HCT116 (cell line): ENCODE measurements around the gene DNAJB8.

Experiments used
- CTCF ChIP-seq, 3 experiments: fragments of 200-600 bp in 1 of 3; sonication (generic) in 1 of 3; IDR thresholded peaks in 2 of 3; conservative IDR thresholded peaks in 1 of 3; 2 replicates each; pipeline ENCODE4 v1.5.1; 2012 to 2017; ENCODE audit warnings: low read depth in 2 of 3, low read length in 2 of 3, antibody characterized with exemption in 1 of 3, borderline replicate concordance in 1 of 3, control low read depth in 1 of 3, mild to moderate bottlenecking in 1 of 3, mixed read lengths in 1 of 3, mixed run types in 1 of 3, moderate library complexity in 1 of 3; ENCODE audit not compliant: insufficient read depth in 1 of 3
- EGR1 ChIP-seq: IDR thresholded peaks from 2 replicates; pipeline ENCODE4 v1.6.1; 2012; ENCODE audit warnings: low read depth
- EZH2 ChIP-seq: fragments of 200-600 bp; sonication (generic); IDR thresholded peaks from 2 replicates; pipeline ENCODE4 v1.6.1; 2017; ENCODE audit warnings: antibody characterized with exemption, mixed run types
- RAD21 ChIP-seq: IDR thresholded peaks from 2 replicates; pipeline ENCODE4 v1.6.1; 2012; ENCODE audit warnings: low read depth, mild to moderate bottlenecking
- SIN3A ChIP-seq: IDR thresholded peaks from 2 replicates; pipeline ENCODE4 v1.6.1; 2012; ENCODE audit warnings: low read depth

- TF ChIP-seq EGR1 = no peak
- no peak for TF ChIP-seq CTCF (IDR thresholded peaks at IDR 0.05 in 2 of 3, conservative IDR thresholded peaks at IDR 0.05 in 1 of 3; ENCODE audit: borderline replicate concordance in 1 of 3, insufficient read depth in 1 of 3, low read depth in 2 of 3, low read length in 2 of 3)
- no peak for TF ChIP-seq SIN3A
- no peak for TF ChIP-seq EZH2
- TF ChIP-seq RAD21 = no peak
These were observed 47.4 kb downstream of the DNAJB8 start for GRCh38 chr3:128419311-128419710.
